ENCODE data around the gene BICDL2.

- TF ChIP-seq POLR2A (IDR thresholded peaks at IDR 0.05) (no peak), CTCF (IDR thresholded peaks at IDR 0.05) (no peak), EP300 (IDR thresholded peaks at IDR 0.05) (no peak)
Measured at GRCh38 chr16:3028716-3029319, 7.9 kb downstream of the BICDL2 start.

Data from suprapubic skin (tissue), 3 donors.